ENCODE results near the gene TMEM39B. TPM values are rescaled to one million over a fixed set of nuclear protein-coding genes. Genes with fewer than 3 reads are reported as not detected.

Gene TMEM39B
- total and polyA plus RNA-seq, 2 donors (not counting 3 experiments of a cell fraction or from before 2014, with no cell fraction given): 47.3 to 64.3 TPM

DNA sequence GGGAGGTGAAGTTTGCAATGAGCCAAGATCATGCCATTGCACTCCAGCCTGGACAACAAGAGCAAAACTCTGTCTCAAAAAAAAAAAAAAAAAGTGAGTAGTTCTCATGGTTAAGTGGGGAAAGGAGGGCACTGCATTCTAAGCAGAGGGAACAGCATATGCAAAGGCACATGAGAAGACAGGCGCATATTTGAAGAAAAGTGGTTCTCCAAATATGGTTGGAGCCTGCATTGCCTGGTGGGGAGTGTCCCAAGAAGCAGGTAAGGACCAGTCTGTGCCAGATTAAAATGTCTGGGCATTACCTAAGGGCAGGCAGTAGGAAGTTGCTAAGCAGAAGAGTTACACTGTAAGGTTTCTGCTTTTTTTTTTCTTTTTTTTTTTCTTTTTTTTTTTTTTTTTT is 32.6 kb downstream of the TMEM39B start:
- FAIRE-seq (no peak), DNase-seq (ENCODE audit: low read depth, low spot score) (no peak)
- dilution Hi-C loops (cut with MboI; ENCODE audit: extremely low pct_ligation_motif_present, low sequenced_read_pairs) (no loop called here), intact Hi-C loops (cut with micrococcal nuclease) (loop anchor here (5.0 kb wide), 1 partner anchor 287 kb away; the partner anchor contains the start of gene BSDC1)
- no peak overlapping the region for H3K4me3 ChIP-seq (replicated peaks in 1 of 3; ENCODE audit: insufficient read depth in 1 of 3, low read depth in 1 of 3, low read length in 3 of 3)
- H3K4me1 ChIP-seq (ENCODE audit: control insufficient read depth, extremely low read depth, insufficient read depth, low read length): peaks cover 17% of the 10 kb centered on the region
- H3K9me3 ChIP-seq (replicated peaks; ENCODE audit: control insufficient read depth, insufficient read depth, low read length): no peaks in the 10 kb centered on the region
- H3K79me2 ChIP-seq (ENCODE audit: control insufficient read depth, insufficient read depth, low read length): peaks cover 23% of the 10 kb centered on the region
- no peak overlapping the region for H2AFZ ChIP-seq (ENCODE audit: low read depth, low read length)
- TF ChIP-seq MYC (IDR thresholded peaks at IDR 0.05; ENCODE audit: low read depth, low read length): no peak
- TF ChIP-seq POLR2A (IDR thresholded peaks at IDR 0.05; ENCODE audit: low read depth, low read length): no peak
- TF ChIP-seq GATA2 (IDR thresholded peaks at IDR 0.05; ENCODE audit: insufficient read depth, insufficient read length, low read depth, low read length): no peak
- TF ChIP-seq, protein P1, sequence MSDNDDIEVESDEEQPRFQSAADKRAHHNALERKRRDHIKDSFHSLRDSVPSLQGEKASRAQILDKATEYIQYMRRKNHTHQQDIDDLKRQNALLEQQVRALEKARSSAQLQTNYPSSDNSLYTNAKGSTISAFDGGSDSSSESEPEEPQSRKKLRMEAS (IDR thresholded peaks at IDR 0.05; ENCODE audit: insufficient read depth, insufficient read length): no peak
- no peak for TF ChIP-seq JUN (IDR thresholded peaks at IDR 0.05; ENCODE audit: borderline replicate concordance, insufficient read depth, insufficient read length, low read depth)
- no peak for TF ChIP-seq EZH2 (IDR thresholded peaks at IDR 0.05; ENCODE audit: borderline replicate concordance, low read depth, low read length, severe bottlenecking)
- TF ChIP-seq, protein P2, sequence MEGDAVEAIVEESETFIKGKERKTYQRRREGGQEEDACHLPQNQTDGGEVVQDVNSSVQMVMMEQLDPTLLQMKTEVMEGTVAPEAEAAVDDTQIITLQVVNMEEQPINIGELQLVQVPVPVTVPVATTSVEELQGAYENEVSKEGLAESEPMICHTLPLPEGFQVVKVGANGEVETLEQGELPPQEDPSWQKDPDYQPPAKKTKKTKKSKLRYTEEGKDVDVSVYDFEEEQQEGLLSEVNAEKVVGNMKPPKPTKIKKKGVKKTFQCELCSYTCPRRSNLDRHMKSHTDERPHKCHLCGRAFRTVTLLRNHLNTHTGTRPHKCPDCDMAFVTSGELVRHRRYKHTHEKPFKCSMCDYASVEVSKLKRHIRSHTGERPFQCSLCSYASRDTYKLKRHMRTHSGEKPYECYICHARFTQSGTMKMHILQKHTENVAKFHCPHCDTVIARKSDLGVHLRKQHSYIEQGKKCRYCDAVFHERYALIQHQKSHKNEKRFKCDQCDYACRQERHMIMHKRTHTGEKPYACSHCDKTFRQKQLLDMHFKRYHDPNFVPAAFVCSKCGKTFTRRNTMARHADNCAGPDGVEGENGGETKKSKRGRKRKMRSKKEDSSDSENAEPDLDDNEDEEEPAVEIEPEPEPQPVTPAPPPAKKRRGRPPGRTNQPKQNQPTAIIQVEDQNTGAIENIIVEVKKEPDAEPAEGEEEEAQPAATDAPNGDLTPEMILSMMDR (IDR thresholded peaks at IDR 0.05; ENCODE audit: extremely low read depth in 1 of 2, insufficient read depth in 1 of 2, low read depth in 1 of 2, low read length in 2 of 2): no peak
- no peak for TF ChIP-seq POLR2AphosphoS5 (IDR thresholded peaks at IDR 0.05; ENCODE audit: insufficient read depth, low read depth, low read length)
- TF ChIP-seq FOS (IDR thresholded peaks at IDR 0.05; ENCODE audit: borderline replicate concordance, insufficient read depth, low read length): no peak
- H4K20me1 ChIP-seq (replicated peaks; ENCODE audit: control insufficient read depth, extremely low read depth, insufficient read depth, low read length): no peaks in the 10 kb centered on the region
- no peaks in the 10 kb centered on the region for H3K9me1 ChIP-seq (replicated peaks; ENCODE audit: control insufficient read depth, extremely low read depth, insufficient read depth, low read length)
- BruUV-seq (replicated peaks): no TSS peak
- no peaks in the 10 kb centered on the region for H3K27me3 ChIP-seq (ENCODE audit: control insufficient read depth in 2 of 2, insufficient read depth in 2 of 2, low read length in 2 of 2)
- peaks cover under 1 to 9% of the 10 kb centered on the region in 2 experiments for H3K36me3 ChIP-seq (ENCODE audit: control insufficient read depth in 2 of 2, extremely low read depth in 1 of 2, insufficient read depth in 2 of 2, low read length in 2 of 2)
- ChIA-PET POLR2A (no interaction called here), CTCF (interaction anchor here (1.5 kb wide), 1 partner anchor 32 kb away, joined by 3 read pairs; no protein-coding TSS in a partner anchor)
- no peak overlapping the region for H3K9ac ChIP-seq (replicated peaks; ENCODE audit: extremely low read depth, insufficient read depth, low read length)
- H3K4me2 ChIP-seq (ENCODE audit: insufficient read depth, low read length): no peak overlapping the region
- no peak overlapping the region for H3K27ac ChIP-seq (ENCODE audit: insufficient read depth, low read depth, low read length)
